Measurements from ENCODE around the gene IL17F. TPM values are rescaled to one million over a fixed set of nuclear protein-coding genes. Genes with fewer than 3 reads are reported as not detected.

IL17F gene
- total RNA-seq (2014; rRNA removed; shearing (Covaris generic)): not detected in 2 replicates

DNA sequence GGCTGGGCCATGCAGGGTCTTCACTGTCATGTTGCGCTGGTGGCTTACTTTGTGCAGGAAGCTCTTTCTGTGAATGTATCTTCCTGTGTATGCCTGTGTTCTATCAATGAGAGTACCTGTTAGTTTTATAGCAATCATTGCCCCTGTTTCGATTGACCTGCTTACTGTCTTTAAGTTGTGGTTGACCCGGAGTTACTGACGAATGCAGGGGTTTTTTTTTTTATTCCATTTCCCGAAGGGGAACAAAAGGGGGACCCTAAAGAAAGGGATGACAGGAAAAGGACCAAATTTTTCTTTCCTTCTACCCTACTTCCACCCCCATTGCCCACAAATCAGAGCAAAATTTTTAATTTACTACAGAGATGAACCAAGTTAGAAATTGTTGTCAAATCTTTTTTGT, at the start of gene IL17F:
Gene IL17F, minus strand, starts transcription at position 101 of the 400 bp plus-strand sequence. Its CDS starts 71 bp downstream, at position 30.
- DNase-seq (ENCODE audit: low read depth): no peak

DNA sequence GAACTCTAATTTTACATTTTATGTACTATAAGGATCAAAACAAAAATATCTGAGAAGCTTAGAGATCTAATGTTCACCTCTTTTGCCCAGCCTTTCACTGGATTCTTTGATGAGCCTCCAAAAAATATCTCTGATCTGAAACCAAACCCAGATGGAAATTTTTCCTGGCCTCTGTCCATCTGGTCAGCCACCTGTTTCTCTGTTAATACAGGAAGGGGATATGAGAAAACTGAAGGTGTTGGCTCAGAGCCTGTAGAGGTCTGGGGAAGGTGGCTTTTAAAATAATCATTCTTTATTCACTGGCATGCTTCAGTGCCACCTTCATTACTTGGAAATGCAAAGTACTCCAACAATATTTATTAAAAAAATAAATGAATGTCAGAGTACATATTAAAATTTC, 48.8 kb upstream of the IL17F start:
- DNase-seq (ENCODE audit: low read depth): no peak

DNA sequence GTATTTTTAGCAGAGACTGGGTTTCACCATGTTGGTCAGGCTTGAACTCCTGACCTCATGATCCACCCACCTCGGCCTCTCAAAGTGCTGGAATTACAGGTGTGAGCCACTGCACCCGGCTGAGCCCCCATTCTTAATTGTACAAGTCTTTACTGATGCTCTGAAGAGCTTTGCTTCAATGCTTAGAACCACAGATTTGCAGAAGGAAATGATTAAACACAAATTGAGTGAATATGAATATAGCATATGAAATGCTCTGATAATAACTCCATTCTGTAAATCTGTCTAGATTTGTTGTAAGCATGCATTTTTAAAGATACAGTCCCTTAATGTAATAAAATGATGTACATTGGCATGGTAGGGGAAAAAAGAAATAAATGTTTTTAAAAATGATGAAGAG, 44.5 kb upstream of the IL17F start:
- DNase-seq (ENCODE audit: low read depth): no peak

DNA sequence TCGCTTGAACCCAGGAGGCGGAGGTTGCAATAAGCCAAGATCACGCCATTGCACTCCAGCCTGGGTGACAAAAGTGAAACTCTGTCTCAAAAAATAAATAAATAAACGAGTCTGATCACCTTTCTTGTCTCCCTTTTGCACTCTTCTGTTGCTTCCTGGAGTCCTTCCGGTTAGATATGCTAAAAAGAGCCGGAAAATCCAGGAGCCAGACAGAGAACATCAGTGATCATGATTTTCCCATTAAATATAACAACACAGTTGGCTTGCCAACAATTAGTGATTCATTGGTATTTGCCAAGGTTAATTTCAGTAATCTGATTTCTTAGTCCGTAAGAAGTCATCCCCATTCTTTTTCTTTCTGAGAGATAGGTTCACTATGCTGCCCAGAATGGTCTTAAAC, 43.9 kb upstream of the IL17F start:
- no peak for DNase-seq (ENCODE audit: low read depth)

DNA sequence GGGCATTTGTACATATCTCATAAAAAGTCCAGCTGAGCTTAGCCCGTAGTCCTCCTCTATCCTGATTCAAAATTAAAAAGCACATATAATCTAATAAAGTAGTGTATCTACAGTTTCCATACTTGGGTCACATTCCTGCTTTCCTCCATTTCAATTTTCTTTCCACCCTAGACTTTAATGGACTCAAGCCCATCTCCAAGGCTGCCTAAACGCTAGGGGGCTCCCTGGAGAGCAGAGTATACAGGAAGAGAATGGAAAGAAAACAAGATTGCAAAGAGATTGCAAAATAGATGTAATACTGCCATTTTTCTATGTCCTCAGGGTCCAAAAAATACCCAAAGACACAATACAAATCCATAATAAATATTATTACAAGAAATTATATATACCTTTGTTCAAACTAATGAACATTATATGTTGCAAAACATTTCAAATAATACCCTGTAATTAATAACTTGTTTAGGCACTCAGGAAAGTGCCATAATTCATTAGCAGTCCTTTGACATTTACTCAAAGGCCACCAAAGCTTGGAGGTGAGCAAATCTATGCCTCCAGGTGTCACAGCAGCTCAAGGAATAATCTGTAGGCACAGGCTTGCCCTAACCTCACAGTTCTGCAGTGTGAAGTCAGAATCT, 42.6 kb upstream of the IL17F start:
- DNase-seq (ENCODE audit: low read depth): peak; percentile 79

DNA sequence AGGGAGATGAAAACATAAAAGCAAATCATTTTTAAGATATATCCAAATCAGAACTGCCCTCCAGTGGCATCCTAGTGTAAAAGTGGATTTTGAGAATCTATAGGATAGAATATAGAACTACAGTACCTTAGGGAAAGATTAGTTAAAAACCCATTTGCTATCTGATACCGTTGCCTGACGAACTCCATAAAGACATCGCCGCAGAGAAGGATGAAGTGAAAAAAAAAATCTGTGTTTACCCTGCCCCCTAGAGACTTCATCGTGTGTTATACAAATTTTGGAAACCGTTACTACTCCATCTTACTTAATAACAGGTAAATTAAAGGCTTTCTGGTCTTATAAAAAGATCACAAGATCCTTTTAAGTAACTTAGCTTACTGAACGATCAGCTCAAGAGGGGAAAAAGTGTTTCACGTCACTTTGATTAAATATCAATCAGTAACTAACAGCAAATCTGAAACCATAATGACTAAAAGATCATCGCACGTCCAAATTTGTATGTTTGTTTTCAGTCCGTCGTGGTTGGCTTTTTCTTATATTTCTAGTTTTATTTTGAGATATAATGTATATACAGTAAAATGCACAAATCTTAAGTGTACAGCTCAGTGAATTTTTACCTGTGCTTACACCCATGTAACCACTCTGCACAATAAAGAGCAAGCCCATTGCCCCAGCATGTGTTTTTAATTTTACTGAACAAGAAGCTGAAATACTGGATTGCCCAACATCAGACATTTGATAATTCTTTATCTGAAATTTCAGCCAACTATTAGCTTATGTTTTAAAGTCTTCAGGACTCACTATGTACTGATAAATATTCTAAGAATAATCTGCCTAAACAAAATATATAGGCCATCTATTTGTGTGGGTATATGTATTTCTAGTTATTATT, 41.1 kb upstream of the IL17F start:
- peak; percentile 32 for DNase-seq (ENCODE audit: low read depth)

DNA sequence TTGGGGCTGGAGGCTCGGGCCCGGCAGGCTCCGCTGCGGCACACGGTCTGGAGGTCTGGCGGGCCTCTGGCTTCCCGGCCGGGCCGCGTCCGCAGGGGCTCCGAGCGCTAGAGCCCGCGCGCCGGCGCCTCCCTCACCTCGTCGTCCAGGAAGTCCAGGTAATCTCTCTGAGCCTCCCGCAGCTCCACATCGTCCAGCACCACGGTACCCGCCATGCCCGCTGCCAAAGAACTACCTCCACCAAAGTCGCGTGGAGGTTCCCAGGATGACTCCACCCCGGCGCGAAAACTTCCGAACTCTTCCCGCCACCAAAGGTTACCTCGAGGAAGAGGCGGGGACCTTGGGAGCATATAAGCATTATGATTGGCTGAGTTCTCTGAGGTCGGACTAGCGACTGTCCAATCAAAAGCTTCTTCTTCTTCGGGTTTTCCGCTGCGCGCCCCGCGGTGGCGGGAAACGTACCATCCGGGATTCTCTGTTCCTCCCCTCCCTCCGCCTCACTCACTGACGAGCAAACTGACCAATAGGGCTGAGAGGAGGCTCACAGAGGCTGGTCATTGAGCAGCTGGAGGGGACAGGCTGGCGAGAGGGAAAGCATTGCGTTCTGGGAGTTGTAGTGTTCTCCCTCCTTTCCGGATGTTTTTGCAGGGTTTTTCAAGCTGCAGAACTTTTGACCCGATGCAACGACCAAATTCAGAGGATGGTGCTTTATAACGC, 40.3 kb upstream of the IL17F start, which contains the start of gene MCM3:
Gene MCM3, minus strand, starts transcription at position 283 of the 717 bp plus-strand sequence. Its CDS starts 68 bp downstream, at position 215.
- DNase-seq (ENCODE audit: low read depth): peak; percentile 100

DNA sequence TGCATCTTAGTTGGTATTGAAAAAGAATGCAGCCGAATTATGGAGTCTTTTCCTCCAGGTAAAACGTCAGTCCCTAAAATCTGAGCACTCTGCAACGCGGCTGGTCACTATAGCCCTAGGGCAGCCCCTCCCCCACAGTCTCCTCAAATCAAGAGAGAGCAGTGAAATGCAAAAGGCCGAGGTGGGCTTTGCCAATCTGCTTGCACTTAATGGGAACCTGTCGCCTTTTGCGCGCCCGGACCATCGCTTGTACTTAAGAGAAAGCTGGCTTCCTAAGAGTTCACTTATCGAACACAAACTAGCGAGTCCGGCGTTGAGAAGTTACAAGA, 39.8 kb upstream of the IL17F start:
- peak; percentile 60 for DNase-seq (ENCODE audit: low read depth)

DNA sequence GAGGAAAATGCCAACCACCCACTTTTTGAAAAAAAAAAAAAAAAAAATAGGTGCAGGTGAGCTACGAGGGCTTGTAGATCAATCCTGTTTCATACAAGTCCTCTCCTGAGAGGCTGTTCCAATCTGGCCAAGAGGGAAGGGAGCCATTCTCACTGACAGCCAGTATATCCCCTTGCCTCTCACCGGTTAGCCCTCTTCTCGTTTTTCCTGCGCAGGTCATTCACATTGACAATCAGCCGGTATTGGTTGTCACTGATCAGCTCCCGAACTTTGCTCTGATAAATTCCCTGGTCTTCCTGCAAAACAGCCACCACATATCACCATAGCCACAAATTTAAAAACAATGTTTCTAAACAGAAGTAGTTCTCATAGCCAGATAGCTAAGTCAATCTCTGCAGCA, 38.8 kb upstream of the IL17F start:
- DNase-seq (ENCODE audit: low read depth): no peak

DNA sequence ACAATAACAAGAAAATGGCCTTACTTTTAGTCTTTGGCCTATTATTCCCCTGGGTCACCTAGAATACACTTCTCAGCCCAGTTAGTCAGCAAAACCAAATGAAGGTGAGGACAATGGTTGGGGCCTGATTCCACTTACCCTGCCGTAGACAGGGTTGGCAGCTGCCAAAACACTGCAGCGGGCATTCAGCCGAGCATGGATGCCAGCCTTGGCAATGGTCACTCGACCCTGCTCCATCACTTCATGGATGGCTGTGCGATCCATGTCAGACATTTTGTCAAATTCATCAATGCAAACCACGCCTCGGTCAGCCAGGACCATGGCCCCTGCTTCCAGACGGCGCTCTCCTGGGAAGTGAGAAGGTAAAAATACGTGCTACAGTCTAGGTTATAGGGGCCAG, 31.8 kb upstream of the IL17F start:
- no peak for DNase-seq (ENCODE audit: low read depth)

DNA sequence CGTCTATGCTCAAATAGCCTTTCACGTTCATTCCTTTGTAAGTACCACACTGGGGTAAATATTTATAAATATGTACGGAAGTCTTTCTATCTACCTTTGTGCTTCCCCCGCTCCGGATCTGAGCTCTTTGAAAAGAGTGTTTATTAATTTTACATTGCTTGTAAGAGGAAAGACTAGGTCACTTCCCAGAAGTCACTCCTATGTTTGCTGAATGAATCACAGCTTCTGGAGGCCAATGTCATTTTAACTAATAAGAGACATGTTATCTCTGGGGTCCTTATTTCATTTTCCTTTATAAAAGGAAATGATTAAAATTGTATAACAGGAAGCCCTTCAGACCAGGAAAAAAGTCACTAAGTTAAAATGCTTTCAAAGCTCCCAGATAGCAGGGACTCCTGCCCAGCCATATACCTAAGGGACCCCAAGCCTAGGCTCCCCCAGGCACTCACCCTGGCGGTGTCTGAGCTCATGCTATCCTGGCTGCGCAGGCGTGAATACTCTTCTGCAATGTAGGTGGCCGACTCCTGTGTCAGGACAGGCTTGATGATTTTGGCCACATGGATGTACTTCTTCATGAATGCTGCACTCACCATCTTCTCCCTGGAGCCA, 27.7 kb upstream of the IL17F start:
- DNase-seq (ENCODE audit: low read depth): no peak

DNA sequence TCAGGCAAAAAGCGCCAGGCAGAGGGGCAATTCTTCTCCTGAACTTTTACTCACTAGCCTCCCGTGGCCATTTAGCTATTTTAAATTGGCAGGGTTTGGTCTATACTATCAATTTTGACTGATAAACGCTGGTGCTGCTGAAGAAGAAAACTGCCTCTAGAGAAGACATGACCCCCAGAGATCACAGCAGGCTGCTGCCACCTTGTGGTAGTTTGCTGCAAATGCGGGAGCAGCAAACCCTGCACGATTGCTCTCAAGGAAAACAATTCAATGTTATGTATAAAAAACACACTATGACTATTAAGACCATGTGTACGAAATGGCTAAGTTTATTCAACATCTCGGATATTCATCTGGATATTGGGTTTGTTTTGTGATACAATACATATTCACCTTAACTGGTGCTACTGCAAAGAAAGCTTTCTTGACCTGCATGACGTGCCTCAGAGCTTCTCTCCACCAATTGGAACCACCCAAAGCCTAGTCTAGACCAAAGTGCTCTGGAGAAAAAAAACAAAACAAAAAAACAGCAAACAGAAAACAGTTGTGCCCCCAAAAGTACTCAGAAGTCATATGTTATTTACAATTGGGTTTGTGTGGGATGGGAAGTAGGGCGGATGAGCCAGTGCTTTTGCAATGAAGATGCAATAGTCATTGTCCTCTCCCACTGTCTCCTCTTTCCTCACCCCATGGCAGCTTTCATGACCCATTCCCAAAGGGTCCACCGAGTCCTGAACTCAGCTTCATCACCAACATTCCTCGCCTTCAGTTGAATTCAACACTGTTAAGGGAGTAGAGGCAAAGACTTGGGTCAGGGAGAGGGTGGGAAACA, 19.6 kb upstream of the IL17F start:
- DNase-seq (ENCODE audit: low read depth): peak; percentile 68

DNA sequence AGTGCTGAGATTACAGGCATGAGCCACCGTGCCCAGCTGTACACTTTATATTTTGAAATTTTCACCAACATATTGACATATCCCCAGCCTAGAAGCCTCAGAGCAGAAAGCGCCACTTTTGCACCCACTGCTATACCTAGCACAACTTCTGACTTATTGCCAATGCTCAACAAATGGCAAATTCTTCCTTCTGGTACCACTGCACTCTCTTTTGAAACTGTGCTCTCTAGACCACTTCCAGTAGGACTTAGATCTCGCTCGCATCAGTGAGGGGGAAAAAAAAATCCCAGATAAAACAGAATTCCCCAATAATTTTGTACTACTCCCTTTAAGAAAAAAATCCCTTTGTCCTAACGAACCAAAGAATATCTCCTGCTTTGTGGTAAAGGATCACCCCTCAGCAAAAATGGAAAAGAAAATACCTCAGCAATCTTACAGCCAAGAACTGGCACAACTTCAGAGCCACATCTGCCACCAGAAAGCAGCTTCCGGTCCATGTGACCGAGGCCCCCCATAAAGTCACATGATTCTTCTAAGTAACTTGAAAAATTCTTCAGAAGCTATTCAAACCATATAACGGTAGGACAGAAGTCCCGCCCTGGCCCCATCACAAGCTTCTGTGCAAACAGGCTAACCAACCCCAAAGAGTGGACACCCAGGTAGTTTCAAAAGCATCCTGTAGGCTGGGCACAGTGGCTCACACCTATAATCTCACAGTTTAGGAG, 18.5 kb upstream of the IL17F start:
- DNase-seq (ENCODE audit: low read depth): no peak

DNA sequence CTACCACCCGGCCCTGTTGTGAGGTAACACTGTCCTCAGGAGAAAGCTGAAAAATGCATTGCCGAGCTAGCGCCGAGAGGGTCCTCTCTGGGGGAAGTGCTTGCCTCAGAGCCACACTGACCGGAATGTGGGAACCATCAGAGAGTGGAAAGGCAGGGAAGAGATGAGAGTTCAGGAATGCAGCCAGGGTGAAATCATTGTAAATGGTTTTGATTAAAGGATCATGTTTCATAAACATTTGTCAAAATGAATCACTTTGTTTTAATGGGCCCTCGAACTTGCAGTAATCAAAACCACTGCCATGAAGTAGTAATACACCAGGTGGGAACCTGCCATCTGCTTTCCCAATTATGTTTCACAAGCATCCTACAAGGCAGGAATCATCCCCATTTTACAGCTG, 16.9 kb upstream of the IL17F start:
- DNase-seq (ENCODE audit: low read depth): peak; percentile 65

DNA sequence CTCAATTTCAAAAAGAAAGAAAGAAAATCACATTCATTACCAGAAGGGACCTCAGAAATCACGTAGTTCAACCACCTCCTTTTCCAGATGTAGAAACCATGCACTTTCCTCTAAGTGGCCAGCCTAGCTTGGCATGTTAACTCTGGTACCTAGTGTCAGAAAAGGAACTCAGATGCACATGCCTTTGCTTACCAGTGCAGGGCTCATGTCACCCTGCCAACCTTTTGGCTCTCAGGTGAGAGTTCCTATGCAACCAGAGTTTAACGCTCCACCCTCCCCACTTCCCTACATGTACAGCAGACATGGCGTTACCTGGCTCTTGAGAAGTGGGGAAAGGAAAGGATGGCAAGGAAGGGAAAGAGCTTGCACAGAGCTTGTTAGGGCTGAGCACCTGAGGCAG, 16.3 kb upstream of the IL17F start:
- DNase-seq (ENCODE audit: low read depth): no peak

DNA sequence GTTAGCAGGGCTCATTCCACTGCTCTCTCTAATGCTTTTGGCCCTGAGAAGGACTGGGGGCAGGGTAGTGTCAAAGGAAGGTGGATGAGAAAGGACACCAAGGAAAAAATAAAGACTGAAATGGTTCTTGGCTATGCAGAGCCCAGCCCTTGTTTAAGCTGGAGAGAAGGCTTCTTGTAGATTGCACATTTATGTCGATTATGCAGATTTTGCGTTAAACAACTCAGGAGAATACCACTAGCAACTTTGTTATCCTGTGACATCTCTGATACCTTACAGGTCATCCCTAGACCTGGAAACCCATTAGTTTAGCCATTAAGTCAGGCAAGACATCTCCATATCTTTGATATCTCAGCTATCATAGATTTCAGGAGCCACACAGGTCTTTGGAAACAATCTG, 11.1 kb upstream of the IL17F start:
- DNase-seq (ENCODE audit: low read depth): no peak

DNA sequence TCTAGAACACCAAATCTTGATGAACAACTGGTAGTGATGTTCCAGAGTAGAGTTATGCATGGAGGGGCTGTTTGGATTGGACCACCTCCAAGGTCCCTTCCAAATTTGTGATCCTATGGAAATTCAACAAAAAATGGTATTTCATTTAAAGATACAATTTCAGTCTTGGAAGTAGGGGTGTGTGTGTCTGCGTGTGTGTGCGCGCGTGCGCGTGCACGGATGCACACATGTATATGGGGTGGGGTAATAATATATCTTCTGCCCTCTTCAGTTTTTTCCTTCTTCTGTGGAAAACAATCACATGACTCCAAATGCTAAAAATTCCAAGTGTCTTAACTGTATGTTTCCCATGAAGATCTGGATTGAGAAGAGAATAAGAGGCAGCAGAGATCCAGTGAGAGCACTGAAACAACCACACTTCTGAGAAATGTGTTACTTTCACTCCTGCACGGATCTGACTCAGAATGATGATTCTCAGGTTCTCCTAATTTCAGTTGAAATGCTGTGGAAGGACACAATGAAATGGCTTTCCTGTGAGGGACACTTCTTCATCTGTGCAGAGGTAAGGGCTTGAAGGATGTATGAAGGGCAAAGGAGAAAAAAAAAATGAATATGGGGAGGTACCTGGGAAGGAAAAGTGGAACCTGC, 10.6 kb upstream of the IL17F start:
- no peak for DNase-seq (ENCODE audit: low read depth)

DNA sequence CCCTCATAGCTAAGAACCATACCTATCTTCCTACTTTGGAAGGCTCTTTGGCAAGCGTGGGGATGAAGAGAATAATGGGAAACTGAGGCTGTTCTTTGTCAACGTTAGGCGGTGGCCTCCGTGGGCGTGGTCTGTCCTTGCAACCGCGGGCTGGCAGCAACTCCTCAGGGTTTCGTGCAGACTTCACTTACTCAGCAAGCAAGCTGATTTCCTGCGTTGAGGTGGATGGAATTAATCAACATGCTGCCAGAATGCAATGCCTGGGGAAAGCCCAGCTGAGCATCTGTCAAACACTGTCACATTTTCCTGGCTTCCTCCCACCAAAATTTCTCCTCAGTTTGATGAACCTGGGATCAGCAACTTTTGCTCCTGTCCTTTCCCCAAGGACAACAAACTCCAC, 9.2 kb upstream of the IL17F start:
- peak; percentile 75 for DNase-seq (ENCODE audit: low read depth)

DNA sequence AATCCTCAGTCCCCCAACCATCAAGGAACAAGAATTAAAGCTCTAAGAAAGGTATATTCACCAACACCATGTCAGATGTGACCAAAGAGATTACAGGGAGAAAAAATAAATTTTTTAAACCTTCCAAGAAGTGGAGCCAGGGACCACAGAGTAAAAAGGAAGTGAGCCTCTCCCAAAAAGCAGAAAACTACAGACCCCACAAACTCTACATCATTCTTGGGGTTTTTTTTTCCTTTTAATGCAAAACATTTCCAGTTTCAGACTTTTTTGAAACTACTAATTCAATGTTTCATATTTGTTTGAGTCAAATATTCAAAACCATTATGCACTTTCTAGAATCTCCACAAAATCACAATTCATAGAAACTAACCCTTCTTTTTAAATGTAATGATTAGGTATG, 6.8 kb upstream of the IL17F start:
- DNase-seq (ENCODE audit: low read depth): no peak

DNA sequence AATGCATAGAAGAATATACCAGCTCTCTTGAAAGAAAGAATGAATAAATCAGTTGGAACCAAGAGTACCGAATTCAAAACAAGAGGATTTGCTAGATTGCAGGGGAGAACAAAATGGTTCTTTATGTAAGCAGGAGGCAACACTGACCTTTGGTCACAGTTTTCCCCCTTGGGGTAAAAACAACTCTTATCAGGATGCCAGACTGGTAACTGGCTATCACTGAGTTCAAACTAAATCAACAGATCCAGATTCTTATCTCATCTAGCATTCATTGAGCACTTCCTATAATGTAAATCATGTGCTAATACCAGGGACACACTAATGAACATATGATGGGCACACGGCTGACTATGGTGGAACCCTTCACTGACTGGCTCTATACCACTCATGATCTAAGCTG, 4.8 kb upstream of the IL17F start:
- no peak for DNase-seq (ENCODE audit: low read depth)
